ENCODE results near the gene FAM24A.

Gene FAM24A

GRCh38 chr10:122955892-122956291 is 45.5 kb downstream of the FAM24A start:
- Mint-ChIP-seq H3K27me3 (peaks cover 20% of the 10 kb centered on the region), H3K4me3 (no peak overlapping the region), H3K9me3 (peaks cover 2% of the 10 kb centered on the region), H3K4me1 (peaks cover 37% of the 10 kb centered on the region), H3K36me3 (peaks cover 18% of the 10 kb centered on the region), H3K27ac (no peak overlapping the region)
- DNase-seq, result no peak
- CTCF ChIA-PET, result interaction anchor here (1.6 kb wide), 1 partner anchor 24 kb away, joined by 5 read pairs; the partner anchor contains the start of gene PSTK

DNA sequence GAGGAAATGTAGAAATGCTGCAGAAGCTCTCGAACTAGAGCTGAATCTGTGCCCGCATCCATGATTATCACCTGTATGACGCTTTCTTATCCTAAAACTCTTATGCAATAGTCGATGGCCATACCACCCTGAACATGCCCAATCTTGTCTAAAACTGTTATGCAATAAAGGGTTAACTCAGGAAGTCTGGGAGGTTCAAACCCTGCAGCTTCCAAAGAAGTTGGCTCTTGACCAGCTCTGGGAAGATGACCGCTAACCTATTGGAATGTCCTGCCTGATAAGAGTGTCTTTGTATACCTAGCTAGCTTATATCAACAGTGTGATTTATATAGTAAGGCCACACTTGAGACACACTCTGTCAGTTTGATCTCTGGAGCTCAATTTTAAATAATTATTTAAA is 47.1 kb downstream of the FAM24A start:
- H3K9me3 Mint-ChIP-seq, result peaks cover 2% of the 10 kb centered on the region
- peaks cover 20% of the 10 kb centered on the region for H3K27me3 Mint-ChIP-seq
- DNase-seq, result no peak
- H3K36me3 Mint-ChIP-seq, result peaks cover 12% of the 10 kb centered on the region
- peaks cover 27% of the 10 kb centered on the region for H3K4me1 Mint-ChIP-seq
- no peak overlapping the region for H3K27ac Mint-ChIP-seq
- CTCF ChIA-PET, result no interaction called here
- H3K4me3 Mint-ChIP-seq, result no peak overlapping the region

DNA sequence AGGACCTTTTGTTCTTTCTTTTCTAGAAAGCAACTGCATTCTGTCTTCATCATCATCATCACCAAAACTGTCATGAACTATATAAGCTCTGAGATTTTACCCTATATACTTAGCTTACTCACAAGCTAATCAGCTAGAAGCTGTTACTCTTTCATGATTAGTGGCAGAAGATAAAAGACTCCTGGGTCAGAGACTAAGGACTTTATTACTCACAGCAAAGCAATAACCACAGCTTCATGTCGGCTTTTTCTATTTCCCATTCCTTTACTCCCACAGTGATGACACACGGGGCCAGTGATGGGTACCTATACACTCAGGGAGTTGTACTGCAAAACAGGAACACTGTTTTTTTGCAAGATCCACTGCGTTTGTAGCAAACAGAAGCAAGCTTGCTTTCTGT is 52.0 kb downstream of the FAM24A start:
- CTCF ChIA-PET, result no interaction called here
- Mint-ChIP-seq H3K27me3 (peaks cover 5% of the 10 kb centered on the region), H3K27ac (no peak overlapping the region), H3K4me3 (no peak overlapping the region), H3K9me3 (peaks cover 16% of the 10 kb centered on the region), H3K4me1 (no peaks in the 10 kb centered on the region), H3K36me3 (peaks cover 2% of the 10 kb centered on the region)
- no peak for DNase-seq
